GM19240 (cell line): Measurements from ENCODE around the gene FGF22.

Source experiments
- DNase-seq: peaks from one replicate; pipeline ENCODE4 v3.0.0; 2011; ENCODE audit warnings: low spot score; ENCODE audit not compliant: insufficient read length

The FGF22 gene

GRCh38 chr19:642767-643727 is 3.4 kb downstream of the FGF22 start:
- DNase-seq = no peak

GRCh38 chr19:643736-644135 is 4.1 kb downstream of the FGF22 start:
- DNase-seq = no peak

GRCh38 chr19:644363-644762 is 4.7 kb downstream of the FGF22 start:
- no peak for DNase-seq

GRCh38 chr19:644789-645188 is 5.1 kb downstream of the FGF22 start:
- DNase-seq = no peak

GRCh38 chr19:645912-646778 is 6.5 kb downstream of the FGF22 start:
- no peak for DNase-seq

- DNase-seq = no peak
These were observed 7.3 kb downstream of the FGF22 start for GRCh38 chr19:646779-647565.

GRCh38 chr19:647566-648284 is 8.0 kb downstream of the FGF22 start:
- DNase-seq = no peak

- DNase-seq = no peak
These were observed 8.6 kb downstream of the FGF22 start for GRCh38 chr19:648305-648704.

GRCh38 chr19:648904-649801 is 9.5 kb downstream of the FGF22 start:
- no peak for DNase-seq

- no peak for DNase-seq
These were observed 10.4 kb downstream of the FGF22 start for GRCh38 chr19:650121-650520.

GRCh38 chr19:651114-651818 is 11.6 kb downstream of the FGF22 start:
- DNase-seq = no peak

- no peak for DNase-seq
These were observed 12.3 kb downstream of the FGF22 start for GRCh38 chr19:651991-652390.

- no peak for DNase-seq
These were observed 13.0 kb downstream of the FGF22 start for GRCh38 chr19:652467-653389.

GRCh38 chr19:653425-653824 is 13.7 kb downstream of the FGF22 start:
- DNase-seq = no peak

- DNase-seq = no peak
These were observed 16.0 kb downstream of the FGF22 start for GRCh38 chr19:655691-656090.

GRCh38 chr19:656751-657559 is 17.3 kb downstream of the FGF22 start:
- DNase-seq = no peak

- DNase-seq = no peak
These were observed 17.9 kb downstream of the FGF22 start for GRCh38 chr19:657611-658010.
